Prostate gland (tissue), 2 donors: Measurements from ENCODE around the gene CARNS1. TPM values are rescaled to one million over a fixed set of nuclear protein-coding genes. Genes with fewer than 3 reads are reported as not detected.
A peak's percentile ranks its signal among the peaks of the same experiment; 100 is the strongest.

Experiments
- DNase-seq: peaks from one replicate; pipeline ENCODE4 v3.0.0-alpha.2; 2019; ENCODE audit warnings: low spot score
- H3K27ac ChIP-seq, 2 donors: fragments of 200-600 bp; sonication (generic); 2 replicates each; pipeline ENCODE4 v1.5.1; 2017 to 2019
- H3K27me3 ChIP-seq: fragments of 200-600 bp; sonication (generic); replicated peaks from 2 replicates; pipeline ENCODE4 v1.5.1; 2019; ENCODE audit not compliant: insufficient read depth
- H3K36me3 ChIP-seq, 2 donors: fragments of 200-600 bp; sonication (generic); 1 replicate in 1 of 2; 2 replicates in 1 of 2; pipeline versions ENCODE4 v1.5.1 to v1.8.1; 2017 to 2019
- H3K4me1 ChIP-seq: fragments of 200-600 bp; sonication (generic); replicated peaks from 2 replicates; pipeline ENCODE4 v1.5.1; 2019
- H3K4me3 ChIP-seq, 2 donors: fragments of 200-600 bp; sonication (generic); 2 replicates each; pipeline ENCODE4 v1.5.1; 2017 to 2019
- H3K9me3 ChIP-seq: fragments of 200-600 bp; sonication (generic); 2 replicates; pipeline ENCODE4 v1.5.1; 2017
- POLR2A ChIP-seq: fragments of 450-650 bp; IDR thresholded peaks from one replicate; pipeline ENCODE4 v1.6.1; 2016; ENCODE audit warnings: antibody characterized with exemption, mild to moderate bottlenecking
- POLR2AphosphoS5 ChIP-seq: sonication (generic); formaldehyde crosslinking; IDR thresholded peaks from one replicate; pipeline ENCODE4 v1.6.1; 2017; ENCODE audit warnings: antibody characterized with exemption
- WGBS: methylation state at CpG from one replicate; pipeline ENCODE4 v1.1.5; 2018; 5-methylcytosine and 5-hydroxymethylcytosine counted together
- intact Hi-C: fragments of 100-400 bp; cut with DNase I; formaldehyde crosslinking; loops from one replicate; pipeline ENCODE4 v1.14.2; 2022
- total RNA-seq, 2 donors: library from RNA; depleted of rRNA; stranded (reverse); fragments of >200 nt; gene quantifications; one replicate each; pipeline ENCODE4 v1.1.0, GENCODE V29; 2016
- TF ChIP-seq, protein P1 (sequence below), 4 experiments: fragments of 200-600 bp in 2 of 4; fragments of 450-650 bp in 2 of 4; sonication (generic) in 2 of 4; IDR thresholded peaks; 1 replicate in 3 of 4; 2 replicates in 1 of 4; pipeline ENCODE4 v1.5.1; 2016 to 2019; ENCODE audit warnings: antibody characterized with exemption in 4 of 4, mild to moderate bottlenecking in 2 of 4, moderate library complexity in 2 of 4

CARNS1 gene
- total RNA-seq, 2 donors from 2014 or later: 0.91 to 1.0 TPM

DNA sequence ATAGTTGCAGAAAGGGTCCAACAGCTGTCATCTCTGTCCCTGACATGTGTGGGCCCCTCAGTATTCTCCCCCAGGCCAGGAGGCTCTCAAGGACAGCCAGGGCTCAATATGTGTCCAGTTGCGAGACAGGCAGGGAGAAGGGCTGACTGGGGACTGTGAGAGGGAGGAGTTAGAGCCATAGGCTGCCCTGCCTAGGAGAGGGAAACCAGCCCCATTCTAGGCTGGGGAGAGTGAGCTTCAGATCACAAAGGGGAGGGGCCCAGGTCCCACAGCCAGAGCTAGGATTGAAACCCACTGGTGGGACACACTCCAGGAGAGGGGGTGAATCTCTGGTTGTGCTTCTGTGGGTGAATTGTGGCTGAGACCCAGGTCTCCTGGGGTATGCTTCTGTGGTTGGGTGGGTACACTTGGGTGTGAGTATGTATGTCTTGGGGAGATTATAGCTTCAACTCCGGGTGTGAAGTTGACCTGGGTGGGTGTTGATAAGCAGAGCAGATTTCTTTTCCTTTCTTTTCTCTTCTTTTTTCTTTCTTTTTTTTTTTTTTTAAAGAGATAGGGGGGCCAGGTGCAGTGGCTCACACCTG is 2.1 kb upstream of the CARNS1 start:
- WGBS: 80% methylated on average over 2 of the region's 2 CpGs
- no peaks in the 10 kb centered on the region for H3K27me3 ChIP-seq
- TF ChIP-seq POLR2A (no peak), POLR2AphosphoS5 (no peak)
- no peaks in the 10 kb centered on the region for H3K9me3 ChIP-seq
- no peaks in the 10 kb centered on the region for H3K36me3 ChIP-seq
- peaks cover 4% of the 10 kb centered on the region for H3K4me1 ChIP-seq
- DNase-seq: no peak
- no peak overlapping the region for H3K27ac ChIP-seq
- H3K4me3 ChIP-seq: no peak overlapping the region
- intact Hi-C loops: no loop called here

DNA sequence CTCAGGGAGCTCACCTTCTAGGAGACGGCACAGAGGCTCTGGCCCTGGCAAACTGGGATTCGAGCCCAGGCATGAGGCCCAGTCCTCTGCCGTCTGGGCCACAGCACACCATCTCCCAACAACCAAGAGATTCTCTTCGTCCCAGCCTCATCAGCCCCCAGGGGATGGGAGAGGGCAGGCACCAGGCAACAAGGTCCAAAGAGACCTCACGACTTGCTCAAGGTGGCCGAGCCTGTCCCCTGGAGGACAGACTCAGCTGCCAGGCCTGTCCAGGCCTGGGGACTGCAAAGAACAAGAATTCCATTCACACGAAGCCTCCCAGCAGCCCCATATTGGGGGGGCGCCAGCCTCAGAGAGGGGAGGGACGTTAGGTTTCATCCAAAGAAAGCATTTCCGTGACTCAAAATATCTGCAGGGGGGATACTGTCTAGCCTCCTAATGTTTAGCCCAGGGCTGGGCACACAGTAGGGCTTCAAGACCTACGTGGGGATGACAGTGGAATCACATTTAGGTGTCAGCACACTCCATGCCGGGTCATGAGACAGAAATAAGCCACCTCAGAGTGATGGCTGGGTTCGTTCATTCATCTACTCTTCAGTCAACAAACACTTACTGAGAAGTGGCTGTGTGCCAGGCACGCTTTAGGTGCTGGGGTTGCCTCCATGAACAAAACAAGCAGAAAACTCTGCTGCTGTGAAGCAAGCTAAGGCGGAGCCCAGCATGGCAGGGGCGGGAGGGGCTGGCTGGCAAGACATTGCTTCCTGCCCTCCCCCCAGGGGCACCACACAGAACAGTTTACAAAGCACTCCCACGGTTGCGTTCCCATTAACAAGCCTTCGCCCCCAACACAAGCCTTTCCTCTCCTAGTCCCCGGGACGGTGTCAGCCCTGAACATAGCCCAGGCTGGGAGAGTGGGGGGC is 1.2 kb downstream of the CARNS1 start:
- Histone ChIP-seq H3K27me3 (no peaks in the 10 kb centered on the region), H3K27ac (no peak overlapping the region), H3K4me1 (peaks cover 11% of the 10 kb centered on the region), H3K4me3 (no peak overlapping the region), H3K36me3 (no peaks in the 10 kb centered on the region), H3K9me3 (no peaks in the 10 kb centered on the region)
- intact Hi-C loops: no loop called here
- WGBS: 46% methylated on average over 21 of the region's 21 CpGs
- peak; percentile 44 for DNase-seq
- TF ChIP-seq, protein P1, sequence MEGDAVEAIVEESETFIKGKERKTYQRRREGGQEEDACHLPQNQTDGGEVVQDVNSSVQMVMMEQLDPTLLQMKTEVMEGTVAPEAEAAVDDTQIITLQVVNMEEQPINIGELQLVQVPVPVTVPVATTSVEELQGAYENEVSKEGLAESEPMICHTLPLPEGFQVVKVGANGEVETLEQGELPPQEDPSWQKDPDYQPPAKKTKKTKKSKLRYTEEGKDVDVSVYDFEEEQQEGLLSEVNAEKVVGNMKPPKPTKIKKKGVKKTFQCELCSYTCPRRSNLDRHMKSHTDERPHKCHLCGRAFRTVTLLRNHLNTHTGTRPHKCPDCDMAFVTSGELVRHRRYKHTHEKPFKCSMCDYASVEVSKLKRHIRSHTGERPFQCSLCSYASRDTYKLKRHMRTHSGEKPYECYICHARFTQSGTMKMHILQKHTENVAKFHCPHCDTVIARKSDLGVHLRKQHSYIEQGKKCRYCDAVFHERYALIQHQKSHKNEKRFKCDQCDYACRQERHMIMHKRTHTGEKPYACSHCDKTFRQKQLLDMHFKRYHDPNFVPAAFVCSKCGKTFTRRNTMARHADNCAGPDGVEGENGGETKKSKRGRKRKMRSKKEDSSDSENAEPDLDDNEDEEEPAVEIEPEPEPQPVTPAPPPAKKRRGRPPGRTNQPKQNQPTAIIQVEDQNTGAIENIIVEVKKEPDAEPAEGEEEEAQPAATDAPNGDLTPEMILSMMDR (IDR thresholded peaks at IDR 0.05): no peak
- TF ChIP-seq POLR2AphosphoS5: no peak
- TF ChIP-seq POLR2A: no peak

DNA sequence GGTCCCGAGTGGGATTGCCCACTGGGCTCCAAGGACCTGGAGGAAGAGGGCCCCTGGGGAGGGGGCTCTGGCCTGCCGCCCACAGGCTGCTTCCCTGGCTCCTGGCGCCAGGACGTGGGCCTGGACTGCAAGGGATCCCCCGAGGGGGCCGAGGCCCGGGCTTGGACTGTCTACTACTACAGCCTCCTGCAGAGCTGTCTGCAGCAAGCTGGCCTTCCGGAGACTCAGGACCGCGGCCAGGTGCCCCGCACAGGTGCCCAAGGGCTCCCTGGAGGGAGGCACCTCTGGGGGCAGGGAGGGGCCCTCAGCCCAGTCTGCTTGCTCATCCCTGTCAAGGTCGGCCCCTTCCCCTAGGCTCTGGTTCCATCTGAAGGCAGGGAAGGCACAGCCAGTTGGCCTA is 1.9 kb downstream of the CARNS1 start:
- no peak for DNase-seq
- H3K27ac ChIP-seq: no peak overlapping the region
- intact Hi-C loops: no loop called here
- 82% methylated on average over 12 of the region's 12 CpGs for WGBS
- no peaks in the 10 kb centered on the region for H3K36me3 ChIP-seq
- TF ChIP-seq POLR2A: no peak
- TF ChIP-seq, protein P1 (IDR thresholded peaks at IDR 0.05): no peak
- TF ChIP-seq POLR2AphosphoS5: no peak
- peaks cover 11% of the 10 kb centered on the region for H3K4me1 ChIP-seq
- H3K4me3 ChIP-seq: no peak overlapping the region
- no peaks in the 10 kb centered on the region for H3K27me3 ChIP-seq
- H3K9me3 ChIP-seq: no peaks in the 10 kb centered on the region

DNA sequence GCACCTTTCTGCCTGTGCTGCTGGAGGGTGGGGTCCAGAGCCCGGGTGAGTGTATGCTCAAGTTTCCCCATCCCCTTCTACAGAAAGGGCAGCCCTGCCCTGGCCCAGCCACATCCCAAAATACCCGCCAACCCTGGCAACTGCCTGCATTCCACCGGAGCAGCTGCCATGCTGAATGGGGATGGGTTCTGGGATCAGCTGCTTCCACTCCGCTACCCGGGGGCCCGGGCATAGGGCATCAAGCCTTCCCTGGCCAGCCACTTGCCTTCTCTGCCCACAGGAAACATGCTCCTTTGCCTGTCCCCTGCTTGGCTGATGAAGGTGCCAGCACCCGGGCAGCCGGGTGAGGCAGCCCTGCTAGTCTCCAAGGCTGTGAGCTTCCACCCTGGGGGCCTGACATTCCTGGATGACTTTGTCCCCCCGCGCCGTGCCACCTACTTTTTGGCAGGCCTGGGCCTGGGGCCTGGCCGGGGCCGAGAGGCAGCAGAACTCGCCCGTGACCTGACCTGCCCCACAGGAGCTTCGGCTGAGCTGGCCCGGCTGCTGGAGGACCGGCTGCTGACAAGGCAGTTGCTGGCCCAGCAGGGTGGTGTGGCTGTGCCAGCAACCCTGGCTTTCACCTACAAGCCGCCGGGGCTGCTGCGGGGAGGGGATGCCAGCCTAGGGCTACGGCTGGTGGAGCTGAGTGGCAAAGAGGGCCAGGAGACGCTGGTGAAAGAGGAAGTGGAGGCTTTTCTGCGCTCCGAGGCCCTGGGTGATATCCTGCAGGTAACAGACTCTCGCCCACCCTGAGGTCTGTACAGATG is 3.2 kb downstream of the CARNS1 start:
- H3K27ac ChIP-seq: no peak overlapping the region
- H3K4me1 ChIP-seq: peaks cover 11% of the 10 kb centered on the region
- no peak for TF ChIP-seq POLR2AphosphoS5
- TF ChIP-seq, protein P1 (IDR thresholded peaks at IDR 0.05): no peak
- TF ChIP-seq POLR2A: no peak
- H3K27me3 ChIP-seq: no peaks in the 10 kb centered on the region
- WGBS: 62% methylated on average over 26 of the region's 26 CpGs
- DNase-seq: no peak
- intact Hi-C loops: no loop called here
- H3K36me3 ChIP-seq: no peaks in the 10 kb centered on the region
- H3K9me3 ChIP-seq: no peaks in the 10 kb centered on the region
- no peak overlapping the region for H3K4me3 ChIP-seq
